Thyroid gland (tissue), 4 donors: ENCODE data around the gene CST11. TPM values are rescaled to one million over a fixed set of nuclear protein-coding genes. Genes with fewer than 3 reads are reported as not detected.

Experiments used
- DNase-seq, 2 donors: peaks; one replicate each; pipeline ENCODE4 v3.0.0-alpha.2; 2019
- H3K27ac ChIP-seq, 3 donors: fragments of 200-600 bp; sonication (generic); 1 replicate in 2 of 3; 2 replicates in 1 of 3; pipeline ENCODE4 v1.5.1; 2016 to 2019; ENCODE audit warnings: mild to moderate bottlenecking in 1 of 3, moderate library complexity in 1 of 3
- H3K27me3 ChIP-seq: fragments of 200-600 bp; sonication (generic); one replicate; pipeline ENCODE4 v1.5.1; 2019
- H3K36me3 ChIP-seq, 2 donors: fragments of 200-600 bp; sonication (generic); one replicate each; pipeline ENCODE4 v1.5.1; 2016 to 2019
- H3K4me1 ChIP-seq, 2 donors: fragments of 200-600 bp; sonication (generic); one replicate each; pipeline ENCODE4 v1.5.1; 2017 to 2019
- H3K4me3 ChIP-seq, 3 donors: fragments of 200-600 bp; sonication (generic); replicated peaks in 1 of 3; 1 replicate in 2 of 3; 2 replicates in 1 of 3; pipeline ENCODE4 v1.5.1; 2016; ENCODE audit warnings: mild to moderate bottlenecking in 1 of 3
- H3K9me3 ChIP-seq: fragments of 200-600 bp; sonication (generic); one replicate; pipeline ENCODE4 v1.5.1; 2017
- POLR2A ChIP-seq, 2 donors: fragments of 450-650 bp; IDR thresholded peaks; one replicate each; pipeline ENCODE4 v1.6.1; 2017; ENCODE audit warnings: antibody characterized with exemption in 2 of 2, mild to moderate bottlenecking in 2 of 2, moderate library complexity in 1 of 2
- WGBS, 2 donors: methylation state at CpG; one replicate each; pipeline ENCODE4 v1.1.5; 2017; 5-methylcytosine and 5-hydroxymethylcytosine counted together
- intact Hi-C: fragments of 100-400 bp; cut with DNase I; formaldehyde crosslinking; loops from one replicate; pipeline ENCODE4 v1.15.1; 2023
- total RNA-seq, 4 donors: library from RNA; depleted of rRNA; stranded (reverse); fragments of >200 nt; gene quantifications; one replicate each; pipeline ENCODE4 v1.2.3, GENCODE V29; 2016
- TF ChIP-seq, protein P1 (sequence below), 6 experiments: fragments of 200-600 bp in 3 of 6; fragments of 450-650 bp in 3 of 6; sonication (generic) in 3 of 6; IDR thresholded peaks; one replicate each; pipeline ENCODE4 v1.5.1; 2016 to 2019; ENCODE audit warnings: antibody characterized with exemption in 6 of 6, mild to moderate bottlenecking in 2 of 6, inconsistent platforms in 1 of 6, moderate library complexity in 1 of 6

CST11 gene
- total RNA-seq, 4 donors from 2014 or later, result not detected

DNA sequence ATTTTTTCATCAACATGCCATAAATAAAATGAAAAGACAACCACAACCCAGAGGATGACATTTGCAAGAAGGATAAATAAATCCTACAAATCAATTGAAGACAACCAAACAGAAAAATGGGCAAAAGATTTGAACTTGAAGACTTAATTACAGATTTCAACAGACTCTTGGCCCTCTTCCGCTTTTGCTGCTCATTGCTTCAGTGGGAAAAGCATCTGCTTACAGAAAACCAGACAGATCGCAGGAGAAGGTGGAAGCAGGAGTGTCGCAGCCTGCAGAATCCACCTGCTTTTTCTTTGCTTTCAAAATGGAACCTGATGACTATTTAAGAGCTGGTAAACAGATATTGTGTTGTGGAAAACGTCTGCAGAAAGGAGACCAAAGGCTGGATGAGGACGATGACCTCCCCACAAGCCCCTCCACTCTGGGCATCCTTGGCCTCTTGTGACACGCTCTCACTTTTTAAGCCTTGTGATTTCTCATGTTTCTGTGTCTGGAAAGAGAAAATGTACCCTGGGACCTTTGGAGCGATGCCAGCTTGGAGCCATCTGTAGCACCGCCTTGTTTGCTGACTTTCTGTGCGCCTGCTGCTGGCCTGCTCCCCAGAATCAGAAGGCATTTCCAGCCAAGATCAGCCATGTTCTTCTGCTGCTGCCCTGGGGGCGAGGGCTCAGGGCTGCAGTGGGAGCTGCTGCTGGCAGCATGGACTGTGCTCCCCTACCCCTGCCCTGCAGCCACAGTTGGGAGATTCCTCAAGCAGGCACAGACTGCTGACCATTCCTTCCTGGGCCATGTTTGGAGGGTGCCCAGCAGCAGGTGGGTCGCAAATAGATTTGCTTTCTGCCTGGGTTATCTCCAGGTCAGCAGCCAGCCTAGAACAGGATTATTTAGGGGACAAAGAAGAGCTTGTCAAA, 16.8 kb downstream of the CST11 start:
- Histone ChIP-seq H3K36me3 (no peaks in the 10 kb centered on the region), H3K9me3 (no peaks in the 10 kb centered on the region), H3K27ac (no peak overlapping the region), H3K27me3 (no peaks in the 10 kb centered on the region), H3K4me3 (no peak overlapping the region), H3K4me1 (no peaks in the 10 kb centered on the region)
- no peak for TF ChIP-seq POLR2A (IDR thresholded peaks at IDR 0.05)
- TF ChIP-seq, protein P1, sequence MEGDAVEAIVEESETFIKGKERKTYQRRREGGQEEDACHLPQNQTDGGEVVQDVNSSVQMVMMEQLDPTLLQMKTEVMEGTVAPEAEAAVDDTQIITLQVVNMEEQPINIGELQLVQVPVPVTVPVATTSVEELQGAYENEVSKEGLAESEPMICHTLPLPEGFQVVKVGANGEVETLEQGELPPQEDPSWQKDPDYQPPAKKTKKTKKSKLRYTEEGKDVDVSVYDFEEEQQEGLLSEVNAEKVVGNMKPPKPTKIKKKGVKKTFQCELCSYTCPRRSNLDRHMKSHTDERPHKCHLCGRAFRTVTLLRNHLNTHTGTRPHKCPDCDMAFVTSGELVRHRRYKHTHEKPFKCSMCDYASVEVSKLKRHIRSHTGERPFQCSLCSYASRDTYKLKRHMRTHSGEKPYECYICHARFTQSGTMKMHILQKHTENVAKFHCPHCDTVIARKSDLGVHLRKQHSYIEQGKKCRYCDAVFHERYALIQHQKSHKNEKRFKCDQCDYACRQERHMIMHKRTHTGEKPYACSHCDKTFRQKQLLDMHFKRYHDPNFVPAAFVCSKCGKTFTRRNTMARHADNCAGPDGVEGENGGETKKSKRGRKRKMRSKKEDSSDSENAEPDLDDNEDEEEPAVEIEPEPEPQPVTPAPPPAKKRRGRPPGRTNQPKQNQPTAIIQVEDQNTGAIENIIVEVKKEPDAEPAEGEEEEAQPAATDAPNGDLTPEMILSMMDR (IDR thresholded peaks at IDR 0.05), result no peak
- intact Hi-C loops, result no loop called here
- WGBS, 2 donors, result 74 to 76% methylated on average over 10 to 11 of the region's 11 CpGs
- peak; percentile 14 to 35 for DNase-seq

DNA sequence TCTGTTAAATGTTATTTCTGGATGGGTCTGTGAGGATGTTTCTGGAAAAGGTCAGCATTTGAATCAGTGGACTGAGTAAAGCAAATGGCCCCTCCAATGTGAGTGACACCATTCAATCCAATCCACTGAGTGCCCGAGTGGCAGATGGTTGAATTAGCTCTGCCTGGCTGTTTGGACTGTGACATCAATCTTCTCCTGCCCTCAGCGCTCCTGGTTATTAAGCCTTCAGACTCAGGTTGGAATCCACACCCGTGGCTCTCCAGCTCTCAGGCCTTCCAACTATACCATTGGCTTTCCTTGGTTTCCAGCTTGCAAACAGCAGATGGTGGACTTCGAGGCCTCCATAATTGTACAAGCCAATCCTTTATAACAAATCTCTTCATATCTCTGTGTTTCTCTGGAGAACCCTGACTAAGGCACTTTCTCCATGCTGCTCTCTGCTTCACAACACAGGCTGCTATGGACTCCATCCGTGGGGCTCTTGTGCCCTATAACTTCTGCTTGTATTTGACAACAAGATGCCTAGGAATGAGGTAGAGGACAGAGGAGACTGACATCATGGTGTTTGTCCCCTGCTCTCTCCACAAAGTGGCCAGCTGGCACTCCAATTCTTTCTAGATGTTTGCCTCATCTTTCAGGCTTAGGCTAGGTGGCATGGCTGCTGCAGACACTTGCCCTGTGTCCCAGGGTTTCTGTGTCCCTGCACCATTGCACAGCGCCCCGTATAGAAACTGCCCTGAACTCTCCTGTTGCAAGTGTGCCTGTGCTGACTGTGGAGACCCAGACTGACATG, 18.0 kb downstream of the CST11 start:
- no peaks in the 10 kb centered on the region for H3K4me1 ChIP-seq
- no peak overlapping the region for H3K4me3 ChIP-seq
- WGBS, 2 donors, result 86 to 87% methylated on average over 7 of the region's 7 CpGs
- no peak for DNase-seq
- intact Hi-C loops, result no loop called here
- TF ChIP-seq POLR2A (IDR thresholded peaks at IDR 0.05), result no peak
- TF ChIP-seq, protein P1 (IDR thresholded peaks at IDR 0.05), result no peak
- no peaks in the 10 kb centered on the region for H3K27me3 ChIP-seq
- H3K27ac ChIP-seq, result no peak overlapping the region
- no peaks in the 10 kb centered on the region for H3K36me3 ChIP-seq
- H3K9me3 ChIP-seq, result no peaks in the 10 kb centered on the region

DNA sequence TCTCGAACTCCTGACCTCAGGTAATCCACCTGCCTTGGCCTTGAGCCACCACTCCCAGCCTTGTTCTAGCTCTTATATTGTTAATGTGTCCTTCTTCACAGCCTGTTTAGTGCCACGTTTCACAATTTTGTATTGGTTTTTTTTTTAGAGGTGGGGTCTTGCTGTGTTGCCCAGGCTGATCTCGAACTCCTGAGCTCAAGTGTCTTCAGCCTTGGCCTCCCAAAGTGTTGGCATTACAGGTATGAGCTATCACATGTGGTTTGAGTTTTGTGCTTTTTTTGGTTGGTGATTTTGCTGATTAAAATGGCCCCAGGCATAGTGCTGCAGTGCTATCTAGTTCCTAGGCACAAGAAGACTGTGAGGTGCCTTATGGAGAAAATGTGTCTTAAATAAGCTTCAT, 19.0 kb downstream of the CST11 start:
- Histone ChIP-seq H3K36me3 (no peaks in the 10 kb centered on the region), H3K4me3 (no peak overlapping the region), H3K27me3 (no peaks in the 10 kb centered on the region), H3K9me3 (no peaks in the 10 kb centered on the region), H3K27ac (no peak overlapping the region), H3K4me1 (no peaks in the 10 kb centered on the region)
- WGBS, 2 donors, result 79 to 81% methylated on average over 3 of the region's 3 CpGs
- intact Hi-C loops, result no loop called here
- DNase-seq, result no peak
- TF ChIP-seq, protein P1 (IDR thresholded peaks at IDR 0.05), result no peak
- no peak for TF ChIP-seq POLR2A (IDR thresholded peaks at IDR 0.05)

DNA sequence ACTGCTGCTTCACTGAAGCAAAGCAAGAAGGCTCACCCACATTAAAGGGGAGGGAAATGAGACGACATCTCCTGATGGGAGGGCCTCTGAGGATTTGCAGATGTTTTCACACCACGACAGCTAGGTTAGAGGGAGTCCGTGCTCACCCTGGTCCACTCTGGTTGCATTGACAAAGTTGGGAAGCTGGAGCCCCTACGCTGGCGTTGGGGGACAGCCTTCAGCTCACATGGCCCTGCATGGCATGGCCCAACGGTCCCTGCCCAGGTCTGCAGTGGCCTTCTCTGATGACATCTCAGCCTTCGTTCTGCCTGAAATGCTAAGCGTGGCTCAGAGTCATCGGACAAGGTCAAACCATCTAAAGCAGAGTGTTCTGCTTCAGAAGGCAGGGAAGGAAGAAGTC, 27.5 kb downstream of the CST11 start:
- no peak for TF ChIP-seq POLR2A (IDR thresholded peaks at IDR 0.05)
- TF ChIP-seq, protein P1 (IDR thresholded peaks at IDR 0.05), result no peak
- Histone ChIP-seq H3K4me1 (no peaks in the 10 kb centered on the region), H3K4me3 (no peak overlapping the region), H3K36me3 (no peaks in the 10 kb centered on the region), H3K27ac (no peak overlapping the region), H3K27me3 (no peaks in the 10 kb centered on the region), H3K9me3 (no peaks in the 10 kb centered on the region)
- intact Hi-C loops, result no loop called here
- no peak for DNase-seq
- WGBS, 2 donors, result 74 to 82% methylated on average over 9 of the region's 9 CpGs
